ENCODE data around the gene MITF. TPM values are rescaled to one million over a fixed set of nuclear protein-coding genes. Genes with fewer than 3 reads are reported as not detected.

The MITF gene
- polyA plus RNA-seq, 1 experiment, result 30.9 TPM

DNA sequence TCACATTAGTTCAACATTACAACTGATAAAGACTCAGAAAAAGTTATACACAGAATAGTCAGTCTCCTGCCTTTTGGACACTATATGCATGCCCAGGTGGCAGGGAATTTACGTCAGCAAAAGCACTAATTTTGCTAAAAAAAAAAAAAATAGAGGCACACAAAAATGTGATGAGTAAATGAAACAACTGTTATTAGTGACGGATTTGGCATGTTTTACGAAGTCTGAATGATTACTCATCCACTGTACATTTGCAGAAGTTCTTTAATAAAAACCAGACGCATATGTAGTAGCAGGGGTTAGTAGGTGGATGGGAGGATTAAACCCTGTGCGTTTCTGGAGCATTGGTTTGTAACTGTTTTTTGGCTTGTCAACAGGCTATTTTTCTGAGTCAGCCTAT is 99.0 kb downstream of the MITF start:
- TF ChIP-seq, protein P1, sequence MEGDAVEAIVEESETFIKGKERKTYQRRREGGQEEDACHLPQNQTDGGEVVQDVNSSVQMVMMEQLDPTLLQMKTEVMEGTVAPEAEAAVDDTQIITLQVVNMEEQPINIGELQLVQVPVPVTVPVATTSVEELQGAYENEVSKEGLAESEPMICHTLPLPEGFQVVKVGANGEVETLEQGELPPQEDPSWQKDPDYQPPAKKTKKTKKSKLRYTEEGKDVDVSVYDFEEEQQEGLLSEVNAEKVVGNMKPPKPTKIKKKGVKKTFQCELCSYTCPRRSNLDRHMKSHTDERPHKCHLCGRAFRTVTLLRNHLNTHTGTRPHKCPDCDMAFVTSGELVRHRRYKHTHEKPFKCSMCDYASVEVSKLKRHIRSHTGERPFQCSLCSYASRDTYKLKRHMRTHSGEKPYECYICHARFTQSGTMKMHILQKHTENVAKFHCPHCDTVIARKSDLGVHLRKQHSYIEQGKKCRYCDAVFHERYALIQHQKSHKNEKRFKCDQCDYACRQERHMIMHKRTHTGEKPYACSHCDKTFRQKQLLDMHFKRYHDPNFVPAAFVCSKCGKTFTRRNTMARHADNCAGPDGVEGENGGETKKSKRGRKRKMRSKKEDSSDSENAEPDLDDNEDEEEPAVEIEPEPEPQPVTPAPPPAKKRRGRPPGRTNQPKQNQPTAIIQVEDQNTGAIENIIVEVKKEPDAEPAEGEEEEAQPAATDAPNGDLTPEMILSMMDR (IDR thresholded peaks at IDR 0.05; ENCODE audit: insufficient read depth, low read depth, low read length), result no peak
- ChIA-PET CTCF (no interaction called here), POLR2A (no interaction called here)
- no peaks in the 10 kb centered on the region for H3K36me3 ChIP-seq (ENCODE audit: control insufficient read depth, insufficient read depth, low read length)
- peak; percentile 89 for DNase-seq (ENCODE audit: low read depth)
- H3K27me3 ChIP-seq (ENCODE audit: control insufficient read depth, insufficient read depth, low read length), result no peaks in the 10 kb centered on the region
- H3K4me3 ChIP-seq (ENCODE audit: low read depth, low read length), result no peak overlapping the region

GRCh38 chr3:69838696-69839515 is 99.6 kb downstream of the MITF start:
- Histone ChIP-seq H3K27me3 (ENCODE audit: control insufficient read depth, insufficient read depth, low read length) (no peaks in the 10 kb centered on the region), H3K4me3 (ENCODE audit: low read depth, low read length) (no peak overlapping the region), H3K36me3 (ENCODE audit: control insufficient read depth, insufficient read depth, low read length) (no peaks in the 10 kb centered on the region)
- TF ChIP-seq, protein P1 (IDR thresholded peaks at IDR 0.05; ENCODE audit: insufficient read depth, low read depth, low read length), result no peak
- ChIA-PET CTCF (no interaction called here), POLR2A (no interaction called here)
- no peak for DNase-seq (ENCODE audit: low read depth)

DNA sequence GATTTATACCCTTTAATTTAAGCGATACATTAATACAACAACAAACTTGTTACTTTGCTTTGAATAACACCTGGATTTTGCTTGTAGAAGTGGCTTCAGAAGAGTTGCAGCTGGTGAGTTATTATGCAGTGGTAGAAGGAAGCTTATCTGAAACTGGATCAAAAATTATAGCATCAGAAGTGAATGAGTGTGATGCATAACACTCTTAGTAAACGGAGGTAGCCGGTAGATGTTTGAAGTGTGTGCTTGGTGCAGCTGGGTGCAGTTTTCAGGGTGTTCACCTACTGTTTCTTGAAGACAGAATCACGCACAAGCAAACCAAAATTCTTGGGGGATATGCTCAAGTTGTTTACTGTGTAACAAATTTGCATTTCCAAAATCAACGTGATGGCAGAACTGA is 103.1 kb downstream of the MITF start:
- ChIA-PET POLR2A (no interaction called here), CTCF (interaction anchor here (0.6 kb wide), 1 partner anchor 684 kb away, joined by 3 read pairs; no protein-coding TSS in a partner anchor)
- Histone ChIP-seq H3K36me3 (ENCODE audit: control insufficient read depth, insufficient read depth, low read length) (no peaks in the 10 kb centered on the region; the same call in 1 of the 2 replicates), H3K27me3 (ENCODE audit: control insufficient read depth, insufficient read depth, low read length) (no peaks in the 10 kb centered on the region), H3K4me3 (ENCODE audit: low read depth, low read length) (no peak overlapping the region)
- TF ChIP-seq, protein P1 (IDR thresholded peaks at IDR 0.05; ENCODE audit: insufficient read depth, low read depth, low read length), result no peak
- no peak for DNase-seq (ENCODE audit: low read depth)

DNA sequence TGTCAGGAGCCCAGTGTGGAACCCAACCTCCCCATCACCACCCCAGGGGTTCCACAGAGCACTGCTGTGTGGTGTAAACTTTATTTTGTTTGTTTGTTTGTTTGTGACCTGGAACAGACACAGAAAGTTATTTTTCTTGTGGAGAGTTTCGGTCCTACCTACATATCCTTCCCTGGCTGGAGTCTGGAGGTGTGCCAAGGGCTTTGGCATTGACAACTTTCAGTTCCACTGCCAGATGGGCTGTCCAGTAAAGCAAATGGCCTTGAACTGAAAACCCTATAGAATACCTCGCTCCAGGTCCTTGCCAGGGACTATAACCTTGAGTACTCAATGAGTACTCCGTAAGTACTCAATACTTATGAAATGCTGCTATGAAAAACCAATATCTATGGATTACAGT is 103.5 kb downstream of the MITF start:
- Histone ChIP-seq H3K4me3 (ENCODE audit: low read depth, low read length) (no peak overlapping the region), H3K27me3 (ENCODE audit: control insufficient read depth, insufficient read depth, low read length) (no peaks in the 10 kb centered on the region), H3K36me3 (ENCODE audit: control insufficient read depth, insufficient read depth, low read length) (no peaks in the 10 kb centered on the region; the same call in 1 of the 2 replicates)
- TF ChIP-seq, protein P1 (IDR thresholded peaks at IDR 0.05; ENCODE audit: insufficient read depth, low read depth, low read length), result no peak
- POLR2A ChIA-PET, result no interaction called here
- DNase-seq (ENCODE audit: low read depth), result no peak
- CTCF ChIA-PET, result interaction anchor here (0.6 kb wide), 1 partner anchor 684 kb away, joined by 3 read pairs; no protein-coding TSS in a partner anchor

GRCh38 chr3:69844706-69845105 is 105.4 kb downstream of the MITF start:
- POLR2A ChIA-PET, result interaction anchor here (0.7 kb wide), 1 partner anchor 663 kb away, joined by 18 read pairs; no protein-coding TSS in a partner anchor
- no peak for DNase-seq (ENCODE audit: low read depth)
- no peaks in the 10 kb centered on the region; the same call in 1 of the 2 replicates for H3K36me3 ChIP-seq (ENCODE audit: control insufficient read depth, insufficient read depth, low read length)
- TF ChIP-seq, protein P1 (IDR thresholded peaks at IDR 0.05; ENCODE audit: insufficient read depth, low read depth, low read length), result no peak
- no peak overlapping the region for H3K4me3 ChIP-seq (ENCODE audit: low read depth, low read length)
- no peaks in the 10 kb centered on the region for H3K27me3 ChIP-seq (ENCODE audit: control insufficient read depth, insufficient read depth, low read length)
- CTCF ChIA-PET, result interaction anchor here (0.6 kb wide), 1 partner anchor 758 kb away, joined by 5 read pairs; no protein-coding TSS in a partner anchor
